Myometrial cell (primary cell): ENCODE measurements around the gene DARS1. TPM values are rescaled to one million over a fixed set of nuclear protein-coding genes. Genes with fewer than 3 reads are reported as not detected.

Experiments
- total RNA-seq: library from RNA; depleted of rRNA; stranded (reverse); fragments of >200 nt; gene quantifications from 2 replicates; pipeline ENCODE4 v1.2.3, GENCODE V29; 2015

The DARS1 gene
- total RNA-seq: 68.9 and 93.6 TPM in 2 replicates

GRCh38 chr2:135985018-135985825 lies at the start of gene DARS1:
DARS1 (minus strand) TSS chr2:135985626; CDS start chr2:135985468, 158 bp downstream.

DNA sequence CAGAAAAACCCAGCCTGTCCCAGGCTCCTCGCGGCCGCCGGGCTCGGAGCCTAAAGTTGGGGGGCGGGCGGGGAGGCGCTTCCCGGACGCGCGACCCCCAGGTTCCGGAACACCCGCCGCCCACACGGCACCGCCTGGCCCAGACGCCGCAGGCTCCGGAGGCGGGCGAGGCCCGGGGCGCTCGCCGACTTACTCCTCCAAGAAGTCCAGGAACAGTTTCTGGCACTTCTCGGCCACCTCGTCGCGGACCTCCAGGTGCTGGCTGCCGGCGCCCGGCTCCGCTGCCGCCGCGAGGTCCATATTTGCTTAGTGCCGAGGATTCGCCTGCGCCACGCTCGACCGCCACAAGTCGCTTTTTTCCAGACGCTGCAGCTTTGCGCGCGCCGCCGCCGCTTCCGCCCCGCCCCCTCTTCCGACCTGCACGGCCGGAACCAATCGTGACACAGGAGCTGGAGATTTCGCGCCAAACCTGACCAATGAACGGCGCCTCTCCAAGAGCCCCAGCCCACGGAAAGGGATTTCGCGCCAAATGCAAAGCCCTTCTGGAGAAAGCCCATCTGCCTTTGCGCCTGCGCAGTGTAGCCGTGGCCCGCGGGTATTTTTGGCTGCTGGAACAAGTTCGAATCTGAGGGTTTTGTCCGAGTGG lies 109.2 kb downstream of the DARS1 start, which contains the start of gene MCM6:
Gene MCM6 (minus strand): TSS at position 378 of the 646 bp plus-strand sequence. CDS start 78 bp downstream, at position 300.

Other genes starting within 250 kb of the DARS1 start
- 45.3 and 57.8 TPM in 2 replicates for gene UBXN4, start 243.8 kb downstream of the DARS1 start, total RNA-seq
- gene LCT, start 148.4 kb downstream of the DARS1 start, total RNA-seq: 0.29 TPM in 1 of 2 replicates, not detected in the other
- 35.5 and 40.2 TPM in 2 replicates for gene MCM6, start 109.2 kb downstream of the DARS1 start, total RNA-seq
- gene CXCR4, start 132.5 kb upstream of the DARS1 start, total RNA-seq: not detected in 2 replicates